Progenitor cell of endocrine pancreas (in vitro differentiated cells): Measurements from ENCODE around the gene HFM1. TPM values are rescaled to one million over a fixed set of nuclear protein-coding genes. Genes with fewer than 3 reads are reported as not detected.
"Not testable (repeated sequence)": the region's sequence is repeated elsewhere in the genome, so short reads cannot be mapped to it uniquely, and the experiment has no call there.

ENCODE experiments used
- DNase-seq: peaks from one replicate; pipeline ENCODE4 v3.0.0; 2021; ENCODE audit warnings: low spot score; ENCODE audit not compliant: unreplicated experiment
- H3K27ac Mint-ChIP-seq: 2 replicates; pipeline ENCODE4 v1.8.0; 2021; ENCODE audit warnings: mild to moderate bottlenecking, moderate library complexity, mixed read lengths
- H3K27me3 Mint-ChIP-seq: 2 replicates; pipeline ENCODE4 v1.8.0; 2021; ENCODE audit warnings: mixed read lengths
- H3K36me3 Mint-ChIP-seq: 2 replicates; pipeline ENCODE4 v1.8.0; 2022; ENCODE audit warnings: mixed read lengths; ENCODE audit not compliant: insufficient read depth
- H3K4me1 Mint-ChIP-seq: 2 replicates; pipeline ENCODE4 v1.8.0; 2021; ENCODE audit warnings: low read depth, mixed read lengths
- H3K4me3 Mint-ChIP-seq: 2 replicates; pipeline ENCODE4 v1.8.0; 2021; ENCODE audit warnings: low read depth, mild to moderate bottlenecking, moderate library complexity, mixed read lengths
- H3K9me3 Mint-ChIP-seq: 2 replicates; pipeline ENCODE4 v1.8.0; 2021; ENCODE audit warnings: low read depth, mixed read lengths
- CTCF ChIP-seq: fragments of 200-600 bp; sonication (generic); IDR thresholded peaks from one replicate; pipeline ENCODE4 v1.5.0; 2021; ENCODE audit warnings: antibody characterized with exemption, mild to moderate bottlenecking; ENCODE audit not compliant: unreplicated experiment
- total RNA-seq: library from RNA; stranded (reverse); gene quantifications from 2 replicates; pipeline ENCODE4 v1.2.1, GENCODE V29; 2021

The HFM1 gene
- total RNA-seq, 1 donor from 2014 or later = 9.5 TPM

GRCh38 chr1:91440847-91441246, 36.2 kb upstream of the HFM1 start:
- Mint-ChIP-seq H3K36me3 (peaks cover 2% of the 10 kb centered on the region), H3K4me3 (no peak overlapping the region), H3K4me1 (no peaks in the 10 kb centered on the region)

GRCh38 chr1:91439016-91439415, 34.4 kb upstream of the HFM1 start:
- DNase-seq = no peak
- Mint-ChIP-seq H3K27me3 (no peaks in the 10 kb centered on the region), H3K4me1 (no peaks in the 10 kb centered on the region), H3K9me3 (peaks cover 7% of the 10 kb centered on the region), H3K27ac (no peak overlapping the region), H3K4me3 (no peak overlapping the region), H3K36me3 (peaks cover 2% of the 10 kb centered on the region)
- no peak for TF ChIP-seq CTCF

More at GRCh38 chr1:91440847-91441246, 36.2 kb upstream of the HFM1 start:
- TF ChIP-seq CTCF = no peak
- Mint-ChIP-seq H3K27ac (no peak overlapping the region), H3K9me3 (peaks cover 10% of the 10 kb centered on the region), H3K27me3 (no peaks in the 10 kb centered on the region)
- DNase-seq = no peak

- peak overlapping the region; percentile 70 for H3K4me3 Mint-ChIP-seq
- H3K27me3 Mint-ChIP-seq = peaks cover 10% of the 10 kb centered on the region
- no peak overlapping the region for H3K27ac Mint-ChIP-seq
- no peak for TF ChIP-seq CTCF
- no peaks in the 10 kb centered on the region for H3K36me3 Mint-ChIP-seq
- peaks cover 6% of the 10 kb centered on the region for H3K9me3 Mint-ChIP-seq
- H3K4me1 Mint-ChIP-seq = peaks cover 12% of the 10 kb centered on the region
- no peak for DNase-seq
Measured at GRCh38 chr1:91428182-91428798, 23.7 kb upstream of the HFM1 start.

- Mint-ChIP-seq H3K9me3 (peaks cover 6% of the 10 kb centered on the region), H3K36me3 (no peaks in the 10 kb centered on the region), H3K4me1 (peaks cover 12% of the 10 kb centered on the region), H3K27me3 (peaks cover 10% of the 10 kb centered on the region), H3K27ac (no peak overlapping the region), H3K4me3 (peak overlapping the region; percentile 70)
- DNase-seq = no peak
- peak; percentile 14 for TF ChIP-seq CTCF
Measured at GRCh38 chr1:91427741-91428140, 23.1 kb upstream of the HFM1 start.

GRCh38 chr1:91422523-91422922, 17.9 kb upstream of the HFM1 start:
- not testable (repeated sequence) for H3K27ac Mint-ChIP-seq, H3K4me1 Mint-ChIP-seq, H3K4me3 Mint-ChIP-seq, DNase-seq, H3K9me3 Mint-ChIP-seq, H3K36me3 Mint-ChIP-seq
- peaks cover 16% of the 10 kb centered on the region for H3K27me3 Mint-ChIP-seq

GRCh38 chr1:91412371-91412770, 7.7 kb upstream of the HFM1 start:
- Mint-ChIP-seq H3K4me3 (no peak overlapping the region), H3K36me3 (no peaks in the 10 kb centered on the region), H3K9me3 (no peaks in the 10 kb centered on the region), H3K27me3 (peaks cover 23% of the 10 kb centered on the region), H3K4me1 (no peaks in the 10 kb centered on the region), H3K27ac (no peak overlapping the region)
- TF ChIP-seq CTCF = no peak
- no peak for DNase-seq
